ENCODE results near the gene CCDC43.

CCDC43 gene

DNA sequence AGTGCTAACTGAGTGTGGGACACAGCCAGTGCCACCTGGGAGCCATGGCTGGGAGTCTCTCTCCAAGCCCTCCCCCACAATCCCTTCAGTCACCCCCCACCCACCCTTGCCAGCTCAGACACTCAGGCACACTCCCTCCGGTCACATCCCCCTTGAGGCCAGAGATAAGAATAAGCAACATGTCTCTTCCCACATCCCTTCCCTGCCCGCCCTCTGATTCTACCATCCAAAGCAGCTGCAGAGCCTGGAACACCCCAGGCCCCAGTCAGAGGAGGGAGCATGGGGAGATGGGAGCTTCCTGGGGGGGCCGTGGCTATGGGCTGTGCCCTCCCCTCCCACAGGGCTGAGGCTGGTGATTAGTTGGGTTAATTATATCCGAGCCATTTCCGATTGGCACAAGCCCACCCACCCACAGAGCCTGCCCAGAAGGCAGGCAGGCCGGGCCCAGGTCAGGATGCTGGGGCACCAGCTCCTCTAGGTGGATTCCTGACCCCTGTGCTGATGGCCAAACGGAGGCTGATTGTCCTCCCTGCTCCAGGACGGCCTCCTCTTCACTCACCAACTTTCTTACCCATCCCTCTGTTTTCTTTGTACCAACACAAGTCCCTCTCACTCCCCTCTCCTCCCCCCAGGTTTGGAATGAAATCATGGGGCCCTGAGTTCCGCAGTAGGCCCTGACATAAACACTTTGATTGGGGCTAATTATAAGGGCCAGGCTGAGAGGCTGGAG is 61.9 kb downstream of the CCDC43 start:
- no peak for DNase-seq (ENCODE audit: low read depth in 2 of 2)
